K562 (cell line): Measurements from ENCODE around the gene ARHGAP26. TPM values are rescaled to one million over a fixed set of nuclear protein-coding genes. Genes with fewer than 3 reads are reported as not detected.

Experiments
- LEF1 ChIP-seq: fragments of 450-650 bp; IDR thresholded peaks from 2 replicates; pipeline ENCODE4 v1.6.1; 2016; ENCODE audit warnings: mild to moderate bottlenecking
- SIX5 ChIP-seq, 2 experiments: IDR thresholded peaks; 2 replicates each; pipeline ENCODE4 v1.6.1; 2011; ENCODE audit warnings: low read length in 2 of 2, borderline replicate concordance in 1 of 2, low read depth in 1 of 2, mild to moderate bottlenecking in 1 of 2, moderate library complexity in 1 of 2; ENCODE audit not compliant: insufficient read depth in 1 of 2
- TEAD1 ChIP-seq, 2 experiments: fragments of 450-650 bp in 1 of 2; sonication (generic) in 1 of 2; formaldehyde crosslinking; IDR thresholded peaks; 2 replicates each; pipeline versions ENCODE4 v1.4.0 to v1.8.0; 2020 to 2022; ENCODE audit warnings: mild to moderate bottlenecking in 2 of 2, missing genetic modification reagents in 1 of 2
- THAP12 ChIP-seq: fragments of 250-450 bp; sonication (Bioruptor Pico); IDR thresholded peaks from 2 replicates; pipeline ENCODE4 v1.9.0; 2021; ENCODE audit warnings: mild to moderate bottlenecking, inconsistent platforms
- ZKSCAN3 ChIP-seq: fragments of 250-450 bp; sonication (Bioruptor Pico); IDR thresholded peaks from 2 replicates; pipeline ENCODE4 v1.4.0; 2020
- ZNF24 ChIP-seq: fragments of 450-650 bp; IDR thresholded peaks from 2 replicates; pipeline ENCODE4 v1.6.1; 2016
- ZNF518B ChIP-seq: fragments of 250-450 bp; sonication (Bioruptor Pico); IDR thresholded peaks from 2 replicates; pipeline ENCODE4 v1.5.0; 2021; ENCODE audit warnings: mild to moderate bottlenecking, moderate library complexity
- polyA plus RNA-seq, 8 experiments: library from polyadenylated mRNA; depleted of rRNA in 4 of 8; stranded (reverse) in 5 of 8; unstranded in 3 of 8; fragments of >200 nt; fragmentation: Nextera tagmentation in 2 of 8; fragmentation: Illumina TruSeq in 1 of 8; extraction: Ambion mirVana in 2 of 8; extraction: Trizol in 1 of 8; gene quantifications; 2 replicates each; pipeline versions ENCODE4 v1.2.1 to v1.2.3, GENCODE V29; 2011 to 2014; ENCODE audit warnings: inconsistent platforms in 1 of 8, missing spikeins in 1 of 8
- total RNA-seq, 7 experiments: library from RNA; depleted of rRNA in 6 of 7; stranded (reverse); fragments of >200 nt in 6 of 7; fragmentation: Illumina TruSeq in 2 of 7; extraction: Trizol in 2 of 7; gene quantifications; 2 replicates each; pipeline versions ENCODE4 v1.2.1 to v1.2.3, GENCODE V29; 2011 to 2021; ENCODE audit warnings: low replicate concordance in 1 of 7
- TF ChIP-seq, protein P1 (sequence below): fragments of 450-650 bp; IDR thresholded peaks from 2 replicates; pipeline ENCODE4 v1.6.1; 2016; ENCODE audit warnings: missing biosample characterization, missing genetic modification characterization
- TF ChIP-seq, protein P2 (sequence below): fragments of 250-450 bp; sonication (Bioruptor Pico); IDR thresholded peaks from 2 replicates; pipeline ENCODE4 v1.8.0; 2022; ENCODE audit warnings: moderate library complexity, mild to moderate bottlenecking, inconsistent platforms

Gene ARHGAP26
- total and polyA plus RNA-seq, 9 of the 15 experiments (the other 6 are each of a cell fraction or from before 2014, with no cell fraction given) = 0.13 to 1.1 (median 0.55) TPM

DNA sequence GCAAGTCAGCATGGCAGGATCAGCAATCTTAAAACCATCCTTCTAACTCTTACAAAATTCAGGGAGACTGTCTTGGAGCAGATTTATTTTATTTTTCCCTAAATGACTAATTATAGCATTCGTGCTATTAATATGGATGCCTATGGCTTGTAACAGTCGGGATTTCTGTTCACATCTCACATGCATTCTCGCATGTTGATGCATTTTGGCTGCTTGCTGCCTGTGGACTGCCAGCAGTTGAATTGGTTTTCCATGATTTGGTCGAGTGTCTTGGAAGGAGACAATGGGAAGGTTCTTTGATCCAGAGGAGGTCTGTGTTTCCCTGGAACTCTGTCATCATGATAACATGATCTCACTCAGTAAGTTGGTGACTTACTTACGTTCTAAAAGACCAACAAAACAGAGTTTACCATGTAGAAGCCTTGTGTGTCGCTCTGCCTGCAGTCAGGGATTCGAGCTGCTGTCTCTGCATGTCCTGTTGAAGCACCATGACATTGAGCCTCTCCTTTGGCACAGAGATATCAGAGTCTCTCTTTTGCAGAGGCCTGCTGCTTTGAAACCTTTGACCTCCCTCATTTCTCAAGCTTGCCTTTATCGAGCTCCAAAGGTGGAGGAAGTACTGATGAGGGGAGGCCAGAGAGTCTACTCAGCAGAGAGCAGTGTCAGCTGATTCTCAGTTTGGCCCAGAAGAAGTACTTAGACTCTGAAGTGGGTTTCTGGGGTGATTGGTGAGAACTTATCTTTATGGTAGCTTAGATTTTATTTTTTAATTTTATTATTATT is 82.4 kb downstream of the ARHGAP26 start (continued):
- TF ChIP-seq THAP12 (CRISPR knock-in tag) = no peak
- no peak for TF ChIP-seq ZNF24
- no peak for TF ChIP-seq ZNF518B (CRISPR knock-in tag)
- TF ChIP-seq, protein P1, sequence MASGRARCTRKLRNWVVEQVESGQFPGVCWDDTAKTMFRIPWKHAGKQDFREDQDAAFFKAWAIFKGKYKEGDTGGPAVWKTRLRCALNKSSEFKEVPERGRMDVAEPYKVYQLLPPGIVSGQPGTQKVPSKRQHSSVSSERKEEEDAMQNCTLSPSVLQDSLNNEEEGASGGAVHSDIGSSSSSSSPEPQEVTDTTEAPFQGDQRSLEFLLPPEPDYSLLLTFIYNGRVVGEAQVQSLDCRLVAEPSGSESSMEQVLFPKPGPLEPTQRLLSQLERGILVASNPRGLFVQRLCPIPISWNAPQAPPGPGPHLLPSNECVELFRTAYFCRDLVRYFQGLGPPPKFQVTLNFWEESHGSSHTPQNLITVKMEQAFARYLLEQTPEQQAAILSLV = no peak
- TF ChIP-seq LEF1 = no peak
- TF ChIP-seq, protein P2, sequence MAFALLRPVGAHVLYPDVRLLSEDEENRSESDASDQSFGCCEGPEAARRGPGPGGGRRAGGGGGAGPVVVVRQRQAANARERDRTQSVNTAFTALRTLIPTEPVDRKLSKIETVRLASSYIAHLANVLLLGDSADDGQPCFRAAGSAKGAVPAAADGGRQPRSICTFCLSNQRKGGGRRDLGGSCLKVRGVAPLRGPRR = no peak
- TF ChIP-seq SIX5 (IDR thresholded peaks at IDR 0.05; ENCODE audit: borderline replicate concordance in 1 of 2, insufficient read depth in 1 of 2, low read depth in 1 of 2, low read length in 2 of 2) = no peak
- TF ChIP-seq TEAD1 (CRISPR knock-in tag; IDR thresholded peaks at IDR 0.05) = no peak
- no peak for TF ChIP-seq ZKSCAN3
